Stomach (tissue), 4 donors: ENCODE results near the gene TSPAN11.
"Not testable (repeated sequence)": the region's sequence is repeated elsewhere in the genome, so short reads cannot be mapped to it uniquely, and the experiment has no call there.

Source experiments
- POLR2A ChIP-seq, 4 donors: fragments of 450-650 bp; IDR thresholded peaks; one replicate each; pipeline ENCODE4 v1.6.1; 2016; ENCODE audit warnings: antibody characterized with exemption in 4 of 4, control low read depth in 2 of 4, mild to moderate bottlenecking in 1 of 4, moderate library complexity in 1 of 4
- TF ChIP-seq, protein P1 (sequence below), 7 experiments: fragments of 450-650 bp in 4 of 7; fragments of 200-600 bp in 3 of 7; sonication (generic) in 3 of 7; IDR thresholded peaks; one replicate each; pipeline ENCODE4 v1.5.1; 2016 to 2019; ENCODE audit warnings: antibody characterized with exemption in 7 of 7, control low read depth in 2 of 7, mild to moderate bottlenecking in 1 of 7

- not testable (repeated sequence) for TF ChIP-seq POLR2A (IDR thresholded peaks at IDR 0.05)
- TF ChIP-seq, protein P1, sequence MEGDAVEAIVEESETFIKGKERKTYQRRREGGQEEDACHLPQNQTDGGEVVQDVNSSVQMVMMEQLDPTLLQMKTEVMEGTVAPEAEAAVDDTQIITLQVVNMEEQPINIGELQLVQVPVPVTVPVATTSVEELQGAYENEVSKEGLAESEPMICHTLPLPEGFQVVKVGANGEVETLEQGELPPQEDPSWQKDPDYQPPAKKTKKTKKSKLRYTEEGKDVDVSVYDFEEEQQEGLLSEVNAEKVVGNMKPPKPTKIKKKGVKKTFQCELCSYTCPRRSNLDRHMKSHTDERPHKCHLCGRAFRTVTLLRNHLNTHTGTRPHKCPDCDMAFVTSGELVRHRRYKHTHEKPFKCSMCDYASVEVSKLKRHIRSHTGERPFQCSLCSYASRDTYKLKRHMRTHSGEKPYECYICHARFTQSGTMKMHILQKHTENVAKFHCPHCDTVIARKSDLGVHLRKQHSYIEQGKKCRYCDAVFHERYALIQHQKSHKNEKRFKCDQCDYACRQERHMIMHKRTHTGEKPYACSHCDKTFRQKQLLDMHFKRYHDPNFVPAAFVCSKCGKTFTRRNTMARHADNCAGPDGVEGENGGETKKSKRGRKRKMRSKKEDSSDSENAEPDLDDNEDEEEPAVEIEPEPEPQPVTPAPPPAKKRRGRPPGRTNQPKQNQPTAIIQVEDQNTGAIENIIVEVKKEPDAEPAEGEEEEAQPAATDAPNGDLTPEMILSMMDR (IDR thresholded peaks at IDR 0.05) = not testable (repeated sequence)
These were observed 32.0 kb upstream of the TSPAN11 start for GRCh38 chr12:30894531-30894930.
